AG09309 (cell line): ENCODE measurements around the gene ADAMTSL5.

ENCODE experiments used
- DNase-seq: peaks from one replicate; pipeline ENCODE4 v3.0.0-alpha.2; 2010; ENCODE audit warnings: low read depth
- H3K4me3 ChIP-seq: 2 replicates; pipeline ENCODE4 v1.5.1; 2011; ENCODE audit warnings: mild to moderate bottlenecking, low read depth, low read length, moderate library complexity; ENCODE audit not compliant: control insufficient read depth
- CTCF ChIP-seq: IDR thresholded peaks from 2 replicates; pipeline ENCODE4 v1.5.1; 2011; ENCODE audit warnings: mild to moderate bottlenecking, low read depth, low read length, inconsistent platforms; ENCODE audit not compliant: insufficient read depth, control insufficient read depth; ENCODE audit errors: missing control alignments

Gene ADAMTSL5

GRCh38 chr19:1461862-1462261, 51.0 kb downstream of the ADAMTSL5 start:
- TF ChIP-seq CTCF = no peak
- DNase-seq = no peak
- no peak overlapping the region for H3K4me3 ChIP-seq

GRCh38 chr19:1460033-1460995, 52.5 kb downstream of the ADAMTSL5 start:
- no peak overlapping the region for H3K4me3 ChIP-seq
- no peak for DNase-seq
- TF ChIP-seq CTCF = no peak

GRCh38 chr19:1459479-1459878, 53.3 kb downstream of the ADAMTSL5 start:
- no peak for TF ChIP-seq CTCF
- no peak overlapping the region for H3K4me3 ChIP-seq
- no peak for DNase-seq

- TF ChIP-seq CTCF = no peak
- DNase-seq = no peak
- no peak overlapping the region for H3K4me3 ChIP-seq
These were observed 54.9 kb downstream of the ADAMTSL5 start for GRCh38 chr19:1457892-1458291.

GRCh38 chr19:1457031-1457739, 55.6 kb downstream of the ADAMTSL5 start:
- H3K4me3 ChIP-seq = no peak overlapping the region
- no peak for DNase-seq
- TF ChIP-seq CTCF = peak; percentile 13

GRCh38 chr19:1456121-1456900, 56.5 kb downstream of the ADAMTSL5 start:
- TF ChIP-seq CTCF = no peak
- no peak for DNase-seq
- H3K4me3 ChIP-seq = no peak overlapping the region
